Measurements from ENCODE around the gene RPL35. TPM values are rescaled to one million over a fixed set of nuclear protein-coding genes. Genes with fewer than 3 reads are reported as not detected.
A peak's percentile ranks its signal among the peaks of the same experiment; 100 is the strongest.

RPL35 gene
- total RNA-seq, 1 donor from 2014 or later: 3,391 TPM

DNA sequence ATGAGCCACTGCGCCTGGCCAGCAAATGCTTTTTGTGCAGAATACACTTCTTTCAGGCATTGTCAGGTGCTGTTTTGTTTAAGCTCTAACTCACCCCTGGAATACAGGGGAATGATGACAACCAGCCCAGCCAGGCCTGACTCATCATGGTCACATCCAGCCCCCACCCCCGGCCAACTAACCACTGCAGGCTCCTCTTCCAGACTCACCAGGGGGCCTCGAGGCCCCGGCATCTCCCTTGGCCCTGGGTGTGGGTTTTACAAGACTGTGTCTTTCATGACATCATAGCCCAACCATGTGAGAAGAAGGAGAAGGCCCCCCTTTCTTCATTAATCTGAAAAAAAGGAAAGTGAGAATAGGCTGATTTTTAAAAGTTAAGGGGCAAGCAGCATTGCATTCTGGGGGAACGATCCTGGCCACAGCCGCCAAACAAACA lies 49.3 kb downstream of the RPL35 start:
- Histone ChIP-seq H3K4me3 (ENCODE audit: low read depth, low read length) (no peak overlapping the region), H3K27me3 (ENCODE audit: control insufficient read depth, insufficient read depth, low read length) (no peaks in the 10 kb centered on the region), H3K36me3 (ENCODE audit: control insufficient read depth, insufficient read depth, low read length) (peaks cover 3% of the 10 kb centered on the region)
- DNase-seq (ENCODE audit: low read depth) (peak; percentile 84), FAIRE-seq (no peak)
- TF ChIP-seq, protein P1, sequence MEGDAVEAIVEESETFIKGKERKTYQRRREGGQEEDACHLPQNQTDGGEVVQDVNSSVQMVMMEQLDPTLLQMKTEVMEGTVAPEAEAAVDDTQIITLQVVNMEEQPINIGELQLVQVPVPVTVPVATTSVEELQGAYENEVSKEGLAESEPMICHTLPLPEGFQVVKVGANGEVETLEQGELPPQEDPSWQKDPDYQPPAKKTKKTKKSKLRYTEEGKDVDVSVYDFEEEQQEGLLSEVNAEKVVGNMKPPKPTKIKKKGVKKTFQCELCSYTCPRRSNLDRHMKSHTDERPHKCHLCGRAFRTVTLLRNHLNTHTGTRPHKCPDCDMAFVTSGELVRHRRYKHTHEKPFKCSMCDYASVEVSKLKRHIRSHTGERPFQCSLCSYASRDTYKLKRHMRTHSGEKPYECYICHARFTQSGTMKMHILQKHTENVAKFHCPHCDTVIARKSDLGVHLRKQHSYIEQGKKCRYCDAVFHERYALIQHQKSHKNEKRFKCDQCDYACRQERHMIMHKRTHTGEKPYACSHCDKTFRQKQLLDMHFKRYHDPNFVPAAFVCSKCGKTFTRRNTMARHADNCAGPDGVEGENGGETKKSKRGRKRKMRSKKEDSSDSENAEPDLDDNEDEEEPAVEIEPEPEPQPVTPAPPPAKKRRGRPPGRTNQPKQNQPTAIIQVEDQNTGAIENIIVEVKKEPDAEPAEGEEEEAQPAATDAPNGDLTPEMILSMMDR (IDR thresholded peaks at IDR 0.05; ENCODE audit: insufficient read depth, low read length, severe bottlenecking): no peak

- TF ChIP-seq, protein P1 (IDR thresholded peaks at IDR 0.05; ENCODE audit: insufficient read depth, low read length, severe bottlenecking): no peak
- no peak overlapping the region for H3K4me3 ChIP-seq (ENCODE audit: low read depth, low read length)
Observed at GRCh38 chr9:124810663-124811355, 50.9 kb downstream of the RPL35 start.

GRCh38 chr9:124809741-124810500 lies 51.8 kb downstream of the RPL35 start:
- Histone ChIP-seq H3K27me3 (ENCODE audit: control insufficient read depth, insufficient read depth, low read length) (no peaks in the 10 kb centered on the region), H3K4me3 (ENCODE audit: low read depth, low read length) (no peak overlapping the region), H3K36me3 (ENCODE audit: control insufficient read depth, insufficient read depth, low read length) (peaks cover 3% of the 10 kb centered on the region)
- no peak for FAIRE-seq
- DNase-seq (ENCODE audit: low read depth): no peak
- TF ChIP-seq, protein P1 (IDR thresholded peaks at IDR 0.05; ENCODE audit: insufficient read depth, low read length, severe bottlenecking): no peak

More at GRCh38 chr9:124810663-124811355, 50.9 kb downstream of the RPL35 start:
- peak; percentile 73 for DNase-seq (ENCODE audit: low read depth)
- FAIRE-seq: no peak
- peaks cover 3% of the 10 kb centered on the region for H3K36me3 ChIP-seq (ENCODE audit: control insufficient read depth, insufficient read depth, low read length)
- H3K27me3 ChIP-seq (ENCODE audit: control insufficient read depth, insufficient read depth, low read length): no peaks in the 10 kb centered on the region

DNA sequence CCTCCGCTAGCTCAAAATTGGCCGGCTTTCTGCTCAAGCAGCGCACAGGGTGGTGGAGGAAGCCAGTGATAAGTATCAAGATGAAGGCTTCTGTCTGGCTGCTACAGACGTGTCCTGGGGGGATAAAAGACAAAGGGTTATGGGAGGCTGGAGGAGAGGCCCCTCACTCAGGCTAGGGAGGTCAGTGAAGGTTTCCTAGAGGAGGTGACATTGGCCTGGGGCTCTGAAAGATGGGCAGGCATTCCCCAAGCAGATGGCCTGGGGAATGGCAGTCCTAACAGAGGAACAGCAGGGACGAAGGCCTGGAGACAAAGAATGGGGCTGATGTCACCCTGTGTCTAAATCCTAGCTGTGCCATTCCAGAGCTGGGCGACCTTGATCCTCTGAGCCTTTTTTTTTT lies 52.5 kb downstream of the RPL35 start:
- DNase-seq (ENCODE audit: low read depth) (no peak), FAIRE-seq (no peak)
- TF ChIP-seq, protein P1 (IDR thresholded peaks at IDR 0.05; ENCODE audit: insufficient read depth, low read length, severe bottlenecking): no peak
- Histone ChIP-seq H3K4me3 (ENCODE audit: low read depth, low read length) (no peak overlapping the region), H3K27me3 (ENCODE audit: control insufficient read depth, insufficient read depth, low read length) (no peaks in the 10 kb centered on the region), H3K36me3 (ENCODE audit: control insufficient read depth, insufficient read depth, low read length) (peaks cover 3% of the 10 kb centered on the region)

- H3K4me3 ChIP-seq (ENCODE audit: low read depth, low read length): no peak overlapping the region
- TF ChIP-seq, protein P1 (IDR thresholded peaks at IDR 0.05; ENCODE audit: insufficient read depth, low read length, severe bottlenecking): no peak
- peak; percentile 43 for DNase-seq (ENCODE audit: low read depth)
- no peaks in the 10 kb centered on the region for H3K27me3 ChIP-seq (ENCODE audit: control insufficient read depth, insufficient read depth, low read length)
- no peak for FAIRE-seq
- peaks cover 3% of the 10 kb centered on the region for H3K36me3 ChIP-seq (ENCODE audit: control insufficient read depth, insufficient read depth, low read length)
Observed at GRCh38 chr9:124808246-124808956, 53.4 kb downstream of the RPL35 start.

Other genes with a start within 250 kb of the RPL35 start
- gene NR6A1, start 90.6 kb downstream of the RPL35 start, total RNA-seq: 2.9 TPM in 2 replicates
- 4.5 and 6.3 TPM in 2 replicates for gene OLFML2A, start 84.8 kb downstream of the RPL35 start, total RNA-seq
- gene WDR38, start 8.5 kb downstream of the RPL35 start, total RNA-seq: not detected in 2 replicates
- gene ARPC5L, start 173 bp upstream of the RPL35 start, total RNA-seq: 30.3 and 49.2 TPM in 2 replicates
- gene GOLGA1, start 79.1 kb upstream of the RPL35 start, total RNA-seq: 7.9 and 9.7 TPM in 2 replicates

Data from bronchial epithelial cell (primary cell).